ENCODE results near the gene MRPS11. TPM values are rescaled to one million over a fixed set of nuclear protein-coding genes. Genes with fewer than 3 reads are reported as not detected.

The MRPS11 gene
- total and polyA plus RNA-seq, 12 donors: 47.5 to 95.0 (median 64.7) TPM

DNA sequence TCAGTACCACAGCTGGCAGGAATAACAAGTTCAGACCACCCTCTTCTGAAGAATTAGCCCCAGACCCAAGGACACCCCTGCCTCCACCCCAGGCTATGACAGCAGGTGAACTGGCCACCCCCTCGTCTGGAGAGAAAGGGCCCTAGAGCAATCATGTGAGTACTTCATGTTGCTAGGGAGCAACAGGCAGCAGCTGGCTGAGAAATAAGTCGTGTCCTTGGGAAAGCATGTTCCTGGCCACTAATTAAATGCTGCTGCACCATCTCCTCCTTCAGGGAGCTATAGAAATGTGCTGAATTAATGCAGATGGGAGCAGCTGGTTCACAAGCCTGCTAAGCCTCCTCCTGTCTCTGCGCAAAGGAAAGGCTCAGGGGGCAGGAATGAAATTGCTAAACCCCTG lies 31.5 kb downstream of the MRPS11 start:
- 49 to 71% methylated on average over 3 of the region's 3 CpGs for WGBS, 2 donors
- no peaks in the 10 kb centered on the region for H3K9me3 ChIP-seq
- no peaks in the 10 kb centered on the region for H3K27me3 ChIP-seq
- peaks cover 0 to 44% (median 5%) of the 10 kb centered on the region in 9 donors for H3K36me3 ChIP-seq
- DNase-seq (peak in 1 of 2 donors; percentile 38), ATAC-seq (peak; percentile 39 to 85 (median 69))
- intact Hi-C loops (cut with DNase I): no loop called here
- peaks cover 0 to 35% (median 7%) of the 10 kb centered on the region in 9 donors for H3K4me1 ChIP-seq
- H3K4me3 ChIP-seq: no peak overlapping the region
- H3K27ac ChIP-seq: peak overlapping the region in 7 of 10 donors; percentile 35 to 80 (median 57)
- TF ChIP-seq CTCF (IDR thresholded peaks at IDR 0.05): no peak

DNA sequence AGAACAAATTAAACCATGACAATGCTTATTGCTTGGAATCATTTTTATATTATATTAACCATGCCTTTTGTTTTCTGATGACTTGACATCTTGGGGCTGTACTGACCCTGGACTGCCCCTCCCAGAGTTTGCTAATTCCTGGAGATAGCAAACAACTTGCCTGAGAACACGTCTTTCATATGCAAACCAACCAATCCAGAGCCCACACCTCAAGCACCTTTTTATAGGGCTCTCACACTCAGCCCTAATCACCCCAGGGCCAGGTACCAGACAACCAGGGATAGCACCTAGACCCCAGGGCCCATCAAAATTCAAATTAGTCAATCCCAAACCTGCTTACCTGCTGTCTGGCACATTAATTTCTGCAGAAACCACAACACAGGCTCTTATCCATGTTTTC lies 36.9 kb downstream of the MRPS11 start:
- Histone ChIP-seq H3K4me1 (peaks cover 0 to 11% (median 2%) of the 10 kb centered on the region in 9 donors), H3K27me3 (no peaks in the 10 kb centered on the region), H3K36me3 (peaks cover 0 to 75% (median 5%) of the 10 kb centered on the region in 9 donors), H3K9me3 (no peaks in the 10 kb centered on the region), H3K27ac (no peak overlapping the region), H3K4me3 (no peak overlapping the region)
- intact Hi-C loops (cut with DNase I): no loop called here
- 74 to 90% methylated on average over 1 of the region's 1 CpG for WGBS, 2 donors
- no peak for TF ChIP-seq CTCF (IDR thresholded peaks at IDR 0.05)
- ATAC-seq: no peak
- no peak for DNase-seq

DNA sequence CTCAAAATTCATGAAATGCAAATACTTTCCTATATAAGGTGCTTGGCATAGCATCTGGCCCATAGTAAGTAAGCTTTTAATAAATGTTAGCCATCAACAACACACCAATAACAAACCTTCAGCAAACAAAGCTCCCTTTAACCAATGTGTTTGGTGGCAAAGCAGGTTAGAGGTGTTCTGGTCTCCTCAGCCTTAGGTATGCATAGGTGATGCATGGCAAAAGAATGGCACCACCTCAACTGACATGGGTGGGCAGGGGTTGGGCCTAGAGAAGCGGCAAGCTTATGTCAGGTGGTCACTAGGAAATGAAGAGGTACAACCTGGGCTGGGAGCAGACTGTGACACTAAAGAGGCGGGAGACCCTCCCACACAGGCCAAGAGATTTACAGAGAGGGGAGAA lies 38.2 kb downstream of the MRPS11 start:
- Histone ChIP-seq H3K27ac (no peak overlapping the region), H3K36me3 (peaks cover 0 to 88% (median 5%) of the 10 kb centered on the region in 9 donors), H3K9me3 (no peaks in the 10 kb centered on the region), H3K27me3 (no peaks in the 10 kb centered on the region), H3K4me1 (peaks cover 0 to 8% (median 0%) of the 10 kb centered on the region in 9 donors), H3K4me3 (no peak overlapping the region)
- no peak for TF ChIP-seq CTCF (IDR thresholded peaks at IDR 0.05)
- DNase-seq (no peak), ATAC-seq (no peak)
- intact Hi-C loops (cut with DNase I): no loop called here
- WGBS, 2 donors: 89 to 97% methylated on average over 2 of the region's 2 CpGs

DNA sequence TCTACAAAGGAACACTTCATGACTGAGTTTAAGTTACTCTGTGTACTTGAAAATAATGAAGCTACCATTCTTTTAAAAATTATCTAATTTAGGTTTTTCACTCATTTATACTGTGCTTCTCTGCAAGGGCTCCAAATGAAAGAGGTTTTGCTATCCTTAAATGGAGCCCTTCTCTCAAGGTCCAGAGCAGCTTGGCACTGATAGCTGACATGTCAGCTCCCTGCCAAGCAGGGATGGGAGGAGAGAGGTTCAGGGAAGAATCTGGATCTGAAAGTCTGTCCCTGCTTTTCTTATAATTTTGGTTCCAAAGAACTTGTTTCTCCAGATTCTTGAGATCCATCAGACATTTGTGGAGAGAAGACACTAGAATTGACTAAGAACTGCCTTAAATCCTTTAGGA lies 39.1 kb downstream of the MRPS11 start:
- ATAC-seq (peak in 3 of 8 donors; percentile 49 to 57 (median 56)), DNase-seq (no peak)
- no peak for TF ChIP-seq CTCF (IDR thresholded peaks at IDR 0.05)
- Histone ChIP-seq H3K27me3 (no peaks in the 10 kb centered on the region), H3K4me1 (peaks cover 0 to 8% (median 0%) of the 10 kb centered on the region in 9 donors), H3K9me3 (no peaks in the 10 kb centered on the region), H3K4me3 (no peak overlapping the region), H3K36me3 (peaks cover 0 to 97% (median 12%) of the 10 kb centered on the region in 9 donors), H3K27ac (peak overlapping the region in 3 of 10 donors; percentile 5 to 43 (median 30))
- intact Hi-C loops (cut with DNase I): no loop called here

All from heart right ventricle (tissue), 16 donors.